Calu3 (cell line): Measurements from ENCODE around the gene PPFIBP2. TPM values are rescaled to one million over a fixed set of nuclear protein-coding genes. Genes with fewer than 3 reads are reported as not detected.

Experiments used
- BruUV-seq: library from RNA; stranded (reverse); fragments of 400-500 nt; replicated peaks from 2 replicates; lab custom pipeline; 2021; lab: Mats Ljungman, UMichigan
- CTCF ChIA-PET: fragments of 300-600 bp; sonication (Branson Sonifier 250); formaldehyde crosslinking; loops from one replicate; lab custom pipeline; 2022; ENCODE audit warnings: antibody characterized with exemption; lab: Charles Lee
- DNase-seq: peaks from one replicate; pipeline ENCODE4 v3.0.0; 2022
- H3K27ac Mint-ChIP-seq: one replicate; pipeline ENCODE4 v1.8.0; 2022; ENCODE audit warnings: mixed read lengths; ENCODE audit not compliant: unreplicated experiment
- H3K27me3 Mint-ChIP-seq: one replicate; pipeline ENCODE4 v1.8.0; 2022; ENCODE audit warnings: mixed read lengths; ENCODE audit not compliant: unreplicated experiment
- H3K36me3 Mint-ChIP-seq: one replicate; pipeline ENCODE4 v1.8.0; 2022; ENCODE audit warnings: mild to moderate bottlenecking, moderate library complexity, mixed read lengths; ENCODE audit not compliant: insufficient read depth, unreplicated experiment
- H3K4me1 Mint-ChIP-seq: one replicate; pipeline ENCODE4 v1.8.0; 2022; ENCODE audit warnings: mild to moderate bottlenecking, low read depth, mixed read lengths; ENCODE audit not compliant: unreplicated experiment
- H3K4me3 Mint-ChIP-seq: one replicate; pipeline ENCODE4 v1.8.0; 2022; ENCODE audit warnings: mild to moderate bottlenecking, low read depth, moderate library complexity, mixed read lengths; ENCODE audit not compliant: unreplicated experiment
- H3K9me3 Mint-ChIP-seq: one replicate; pipeline ENCODE4 v1.8.0; 2022; ENCODE audit warnings: low read depth, mixed read lengths; ENCODE audit not compliant: unreplicated experiment
- CTCF ChIP-seq: fragments of 200-600 bp; IDR thresholded peaks from one replicate; pipeline ENCODE4 v1.8.0; 2022; ENCODE audit warnings: antibody characterized with exemption; ENCODE audit not compliant: unreplicated experiment
- intact Hi-C: fragments of 100-400 bp; cut with micrococcal nuclease; formaldehyde crosslinking; loops from one replicate; pipeline ENCODE4 v1.10.0; 2022; ENCODE audit not compliant: unreplicated experiment
- total RNA-seq: library from RNA; stranded (reverse); gene quantifications from 2 replicates; pipeline ENCODE4 v1.2.3, GENCODE V29; 2022

Gene PPFIBP2
- total RNA-seq, 1 experiment from 2014 or later: 28.5 TPM

DNA sequence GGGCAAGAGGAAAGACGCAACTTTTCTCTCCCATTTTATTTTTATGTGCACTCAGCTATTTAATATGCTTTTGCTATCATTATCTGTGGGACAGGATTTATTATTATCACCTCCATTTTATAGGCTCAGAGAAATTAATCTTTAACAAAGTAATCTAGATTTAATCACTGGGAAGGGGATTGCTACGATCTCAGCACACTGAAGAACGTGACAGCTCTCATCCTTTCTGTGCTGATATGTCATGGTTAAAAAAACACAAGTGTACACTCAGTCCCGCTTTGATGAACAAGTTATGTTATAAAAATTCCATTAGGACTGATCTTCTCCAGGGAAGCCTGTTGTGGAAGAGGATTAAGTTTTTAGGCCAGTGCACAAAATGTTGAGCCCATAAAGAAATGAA, 121.9 kb downstream of the PPFIBP2 start:
- DNase-seq: no peak
- Mint-ChIP-seq H3K9me3 (no peaks in the 10 kb centered on the region), H3K36me3 (peaks cover 12% of the 10 kb centered on the region), H3K4me1 (no peaks in the 10 kb centered on the region), H3K27ac (no peak overlapping the region), H3K4me3 (no peak overlapping the region), H3K27me3 (no peaks in the 10 kb centered on the region)
- no TSS peak for BruUV-seq
- CTCF ChIA-PET: no interaction called here
- no peak for TF ChIP-seq CTCF
- intact Hi-C loops: no loop called here

GRCh38 chr11:7636350-7636749, 122.6 kb downstream of the PPFIBP2 start:
- CTCF ChIA-PET: no interaction called here
- no peak for DNase-seq

DNA sequence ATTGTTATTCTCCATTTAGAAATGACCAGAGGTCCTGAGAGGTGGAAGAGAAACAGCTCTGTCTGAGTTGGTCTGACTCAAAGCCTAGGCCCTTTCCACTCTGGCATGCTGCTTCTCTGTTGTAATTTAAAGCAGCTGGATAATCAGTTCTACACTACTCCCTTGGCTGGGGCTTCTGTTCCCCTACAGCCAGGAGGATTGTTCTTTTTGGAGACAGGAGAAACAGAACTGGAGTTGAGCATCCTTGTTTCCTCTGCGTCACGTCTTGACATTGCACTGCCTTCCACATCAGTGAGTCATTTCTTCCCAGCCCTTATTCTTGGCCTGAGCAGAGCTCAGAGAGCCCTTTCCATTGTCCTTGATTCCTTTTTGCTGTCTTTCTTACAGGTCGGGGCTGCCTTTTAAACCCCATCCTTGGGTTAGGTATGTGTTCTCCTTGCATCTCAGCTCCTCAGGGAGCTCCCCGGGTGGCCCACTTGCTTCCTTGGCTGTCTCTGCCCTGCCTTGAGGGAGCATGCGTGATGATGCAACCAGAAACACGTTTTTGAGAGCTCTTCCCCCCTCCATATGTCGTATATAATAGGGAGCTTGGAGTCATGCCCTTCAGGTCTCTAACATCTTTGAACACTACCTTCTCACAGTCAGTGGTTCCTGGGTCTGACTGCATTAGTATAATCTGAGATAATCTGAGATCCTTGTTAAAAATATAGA, 123.8 kb downstream of the PPFIBP2 start:
- CTCF ChIA-PET: no interaction called here
- DNase-seq: no peak
- no peak for TF ChIP-seq CTCF
- Mint-ChIP-seq H3K9me3 (no peaks in the 10 kb centered on the region), H3K27me3 (no peaks in the 10 kb centered on the region), H3K4me1 (no peaks in the 10 kb centered on the region), H3K4me3 (no peak overlapping the region), H3K27ac (no peak overlapping the region), H3K36me3 (peaks cover 12% of the 10 kb centered on the region)
- no TSS peak for BruUV-seq
- intact Hi-C loops: no loop called here

More at GRCh38 chr11:7636350-7636749, 122.6 kb downstream of the PPFIBP2 start:
- Mint-ChIP-seq H3K27me3 (no peaks in the 10 kb centered on the region), H3K4me1 (no peaks in the 10 kb centered on the region), H3K9me3 (no peaks in the 10 kb centered on the region), H3K4me3 (no peak overlapping the region), H3K36me3 (peaks cover 12% of the 10 kb centered on the region), H3K27ac (no peak overlapping the region)
- no peak for TF ChIP-seq CTCF
- no TSS peak for BruUV-seq
- intact Hi-C loops: no loop called here

DNA sequence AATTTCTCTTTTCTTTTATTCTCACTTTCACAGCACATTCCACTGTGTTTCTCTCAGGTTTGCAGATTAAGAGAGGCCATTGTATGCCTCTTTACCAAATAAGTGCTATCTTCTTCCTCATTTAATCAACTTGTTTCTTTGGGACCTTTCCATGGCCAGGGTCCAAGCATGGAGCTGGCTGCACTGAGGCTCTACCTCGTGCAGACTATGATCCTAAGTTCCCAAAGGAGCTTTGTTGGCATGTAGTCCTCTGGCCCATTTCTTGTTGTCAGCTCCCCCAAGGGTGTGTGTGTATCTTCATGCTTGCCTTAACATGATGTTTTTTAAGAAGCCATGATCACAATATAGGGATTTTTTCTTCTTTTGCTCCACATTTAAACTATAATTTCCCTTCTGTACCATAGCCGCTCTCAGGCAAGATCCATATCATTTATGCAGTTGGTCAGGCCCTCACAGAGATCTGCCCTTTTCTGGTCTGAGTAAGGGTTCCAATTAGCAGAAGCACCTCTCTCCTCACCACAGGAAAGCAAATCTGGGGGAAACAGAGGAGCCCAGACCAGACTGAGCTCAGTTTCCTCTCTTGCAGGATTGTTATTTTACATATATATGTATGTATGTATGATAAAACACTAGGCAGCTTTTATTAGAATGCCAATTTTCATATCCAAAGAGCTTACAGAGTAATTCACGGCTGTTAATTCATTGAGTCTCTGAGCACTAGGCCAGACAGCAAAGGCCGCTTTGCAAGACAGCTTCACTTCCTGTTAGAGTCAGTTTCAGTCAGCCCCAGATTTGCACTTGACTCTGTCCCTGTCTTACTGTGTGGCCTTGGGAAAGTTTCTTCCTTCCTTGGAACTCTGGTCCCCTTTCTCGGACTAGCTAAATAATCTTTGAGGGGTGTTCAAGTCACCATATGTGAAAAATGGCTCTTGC, 125.2 kb downstream of the PPFIBP2 start:
- Mint-ChIP-seq H3K36me3 (peaks cover 12% of the 10 kb centered on the region), H3K27me3 (no peaks in the 10 kb centered on the region), H3K4me1 (no peaks in the 10 kb centered on the region), H3K4me3 (no peak overlapping the region), H3K27ac (no peak overlapping the region), H3K9me3 (no peaks in the 10 kb centered on the region)
- no peak for DNase-seq
- no TSS peak for BruUV-seq
- no peak for TF ChIP-seq CTCF
- CTCF ChIA-PET: no interaction called here
- intact Hi-C loops: no loop called here
